ENCODE measurements around the gene CCL3. TPM values are rescaled to one million over a fixed set of nuclear protein-coding genes. Genes with fewer than 3 reads are reported as not detected.
"Not testable (repeated sequence)": the region's sequence is repeated elsewhere in the genome, so short reads cannot be mapped to it uniquely, and the experiment has no call there.

The CCL3 gene
- total RNA-seq, 1 donor = 0.36 TPM

GRCh38 chr17:36095992-36096391 is 6.0 kb upstream of the CCL3 start:
- H3K4me1 ChIP-seq (ENCODE audit: insufficient read depth, low read length) = no peaks in the 10 kb centered on the region
- H2AFZ ChIP-seq (ENCODE audit: low read length) = no peak overlapping the region
- no peak overlapping the region for H3K27ac ChIP-seq (ENCODE audit: low read depth, low read length)
- no peak for TF ChIP-seq CTCF (IDR thresholded peaks at IDR 0.05; ENCODE audit: extremely low read depth, low read depth, low read length)
- H3K4me2 ChIP-seq (ENCODE audit: insufficient read depth, low read length) = no peak overlapping the region
- no peaks in the 10 kb centered on the region for H3K36me3 ChIP-seq (ENCODE audit: insufficient read depth, low read length)
- H3K27me3 ChIP-seq (ENCODE audit: insufficient read depth, low read length) = no peaks in the 10 kb centered on the region
- no peaks in the 10 kb centered on the region for H4K20me1 ChIP-seq (ENCODE audit: insufficient read depth, low read length)
- no peaks in the 10 kb centered on the region for H3K79me2 ChIP-seq (ENCODE audit: insufficient read depth, low read length)
- H3K4me3 ChIP-seq (ENCODE audit: insufficient read depth, low read length) = no peak overlapping the region
- DNase-seq (ENCODE audit: insufficient read length, low spot score, missing footprints) = no peak
- no peaks in the 10 kb centered on the region for H3K9me3 ChIP-seq (ENCODE audit: low read depth, low read length)

GRCh38 chr17:36094746-36095145 is 4.8 kb upstream of the CCL3 start:
- no peaks in the 10 kb centered on the region for H3K9me3 ChIP-seq (ENCODE audit: low read depth, low read length)
- no peak overlapping the region for H3K4me3 ChIP-seq (ENCODE audit: insufficient read depth, low read length)
- H3K4me2 ChIP-seq (ENCODE audit: insufficient read depth, low read length) = no peak overlapping the region
- H3K27me3 ChIP-seq (ENCODE audit: insufficient read depth, low read length) = no peaks in the 10 kb centered on the region
- H3K79me2 ChIP-seq (ENCODE audit: insufficient read depth, low read length) = no peaks in the 10 kb centered on the region
- TF ChIP-seq CTCF (IDR thresholded peaks at IDR 0.05; ENCODE audit: extremely low read depth, low read depth, low read length) = no peak
- H2AFZ ChIP-seq (ENCODE audit: low read length) = no peak overlapping the region
- H3K4me1 ChIP-seq (ENCODE audit: insufficient read depth, low read length) = peaks cover 3% of the 10 kb centered on the region
- no peaks in the 10 kb centered on the region for H4K20me1 ChIP-seq (ENCODE audit: insufficient read depth, low read length)
- no peak overlapping the region for H3K27ac ChIP-seq (ENCODE audit: low read depth, low read length)
- no peaks in the 10 kb centered on the region for H3K36me3 ChIP-seq (ENCODE audit: insufficient read depth, low read length)
- no peak for DNase-seq (ENCODE audit: insufficient read length, low spot score, missing footprints)

GRCh38 chr17:36094232-36094631 is 4.3 kb upstream of the CCL3 start:
- Histone ChIP-seq H4K20me1 (ENCODE audit: insufficient read depth, low read length) (no peaks in the 10 kb centered on the region), H3K4me3 (ENCODE audit: insufficient read depth, low read length) (no peak overlapping the region), H2AFZ (ENCODE audit: low read length) (no peak overlapping the region), H3K27ac (ENCODE audit: low read depth, low read length) (no peak overlapping the region), H3K4me2 (ENCODE audit: insufficient read depth, low read length) (no peak overlapping the region), H3K36me3 (ENCODE audit: insufficient read depth, low read length) (no peaks in the 10 kb centered on the region), H3K79me2 (ENCODE audit: insufficient read depth, low read length) (no peaks in the 10 kb centered on the region), H3K27me3 (ENCODE audit: insufficient read depth, low read length) (no peaks in the 10 kb centered on the region), H3K9me3 (ENCODE audit: low read depth, low read length) (no peaks in the 10 kb centered on the region), H3K4me1 (ENCODE audit: insufficient read depth, low read length) (peaks cover 3% of the 10 kb centered on the region)
- TF ChIP-seq CTCF (IDR thresholded peaks at IDR 0.05; ENCODE audit: extremely low read depth, low read depth, low read length) = no peak
- no peak for DNase-seq (ENCODE audit: insufficient read length, low spot score, missing footprints)

- not testable (repeated sequence) for H3K9me3 ChIP-seq (ENCODE audit: low read depth, low read length); DNase-seq (ENCODE audit: insufficient read length, low spot score, missing footprints); H3K4me2 ChIP-seq (ENCODE audit: insufficient read depth, low read length); H3K4me1 ChIP-seq (ENCODE audit: insufficient read depth, low read length); H4K20me1 ChIP-seq (ENCODE audit: insufficient read depth, low read length); H3K27me3 ChIP-seq (ENCODE audit: insufficient read depth, low read length); H3K4me3 ChIP-seq (ENCODE audit: insufficient read depth, low read length); H3K36me3 ChIP-seq (ENCODE audit: insufficient read depth, low read length); H3K79me2 ChIP-seq (ENCODE audit: insufficient read depth, low read length); H2AFZ ChIP-seq (ENCODE audit: low read length); H3K27ac ChIP-seq (ENCODE audit: low read depth, low read length)
Observed at GRCh38 chr17:36092715-36093114, 2.8 kb upstream of the CCL3 start.

Measured in osteoblast (primary cell).